ENCODE measurements around the gene INSL4. TPM values are rescaled to one million over a fixed set of nuclear protein-coding genes. Genes with fewer than 3 reads are reported as not detected.

The INSL4 gene
- 0.24 TPM in 1 of 2 replicates, not detected in the other for total RNA-seq (2013; cell fraction: nucleolus; rRNA removed)
- total RNA-seq (2014; rRNA removed) (not detected in 2 replicates), total RNA-seq (2014; rRNA removed; fragmentation: Illumina TruSeq; extraction: Trizol) (not detected in 2 replicates), total RNA-seq (2021) (not detected in 2 replicates), polyA plus RNA-seq (2011; rRNA removed) (not detected in 2 replicates), polyA plus RNA-seq (2014; fragmentation: Illumina TruSeq; extraction: Trizol) (0.03 TPM in 1 of 2 replicates, not detected in the other), polyA plus RNA-seq (2014; fragmentation: Nextera tagmentation; extraction: Ambion mirVana) (not detected), polyA plus RNA-seq (2014; rRNA removed) (not detected in 2 replicates), polyA plus RNA-seq (2016; fragmentation: Nextera tagmentation; extraction: Ambion mirVana) (not detected), polyA minus RNA-seq (2011; rRNA and poly(A)+ RNA removed) (not detected in 2 replicates), Bru-seq, nascent RNA (not detected), BruChase-seq, experiment 1, labeled RNA remaining after a 6-hour chase (percentile 28 among the genes with signal in this experiment), BruChase-seq, experiment 2, labeled RNA remaining after a 2-hour chase (percentile 22 among the genes with signal in this experiment)
- not detected for polyA plus RNA-seq (2011; ENCODE audit: low read depth)
- polyA plus RNA-seq (2011; cell fraction: cytosol; rRNA removed) = not detected in 2 replicates
- not detected in 2 replicates for polyA plus RNA-seq (2011; cell fraction: nucleus; rRNA removed)
- not detected in 2 replicates for polyA plus RNA-seq (2012)
- polyA minus RNA-seq (2011; cell fraction: cytosol; rRNA and poly(A)+ RNA removed) = not detected in 2 replicates
- not detected in 2 replicates for polyA minus RNA-seq (2011; cell fraction: nucleus; rRNA and poly(A)+ RNA removed)
- long read RNA-seq, experiment 1 = 0 reads
- long read RNA-seq, experiment 2 = 0 reads

DNA sequence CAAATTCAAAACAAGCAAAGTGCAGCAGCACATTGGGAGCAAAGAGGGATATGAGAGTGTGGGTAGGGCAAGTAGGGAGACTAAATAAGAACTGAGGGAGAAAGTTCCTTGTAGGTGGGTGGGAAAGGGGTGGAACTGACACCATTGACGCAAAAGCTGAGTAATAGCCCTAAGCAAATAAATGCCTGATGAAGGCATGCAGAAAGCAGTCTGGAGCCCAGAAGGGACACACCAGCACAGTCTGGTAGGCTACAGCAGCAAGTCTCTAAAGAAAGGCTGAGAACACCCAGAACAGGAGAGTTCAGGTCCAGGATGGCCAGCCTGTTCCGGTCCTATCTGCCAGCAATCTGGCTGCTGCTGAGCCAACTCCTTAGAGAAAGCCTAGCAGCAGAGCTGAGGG lies at the start of gene INSL4:
Gene INSL4, plus strand, starts transcription at position 208 of the 400 bp plus-strand sequence. Its CDS starts 105 bp downstream, at position 313.
- BruUV-seq (replicated peaks) = no TSS peak
- H3K36me3 ChIP-seq (ENCODE audit: control insufficient read depth in 2 of 2, insufficient read depth in 2 of 2, low read length in 1 of 2) = no peaks in the 10 kb centered on the region
- no peaks in the 10 kb centered on the region for H3K27me3 ChIP-seq (replicated peaks in 1 of 2; ENCODE audit: control insufficient read depth in 2 of 2, insufficient read depth in 2 of 2, low read length in 1 of 2)
- POLR2A ChIA-PET = no interaction called here
- SMC1A ChIA-PET (ENCODE audit: uncharacterized antibody, unreplicated experiment) = no interaction called here
- H2AFZ ChIP-seq (ENCODE audit: control insufficient read depth, low read depth, low read length) = no peak within 1 kb of the TSS
- FAIRE-seq = no peak
- DNase-seq (ENCODE audit: low read depth, low spot score) = no peak
- ATAC-seq = no peak
- RAD21 ChIA-PET (ENCODE audit: unreplicated experiment) = no interaction called here
- H3K27ac ChIP-seq (ENCODE audit: control insufficient read depth, insufficient read depth) = no peak within 1 kb of the TSS
- H3K9ac ChIP-seq (ENCODE audit: control insufficient read depth, insufficient read depth, low read length) = no peak within 1 kb of the TSS
- H3K9me3 ChIP-seq (replicated peaks; ENCODE audit: control insufficient read depth, insufficient read depth, low read length) = no peaks in the 10 kb centered on the region
- no peak within 1 kb of the TSS for H3K4me2 ChIP-seq (ENCODE audit: control insufficient read depth, insufficient read depth)
- no peak within 1 kb of the TSS for H3K4me3 ChIP-seq
- H3K4me1 ChIP-seq (ENCODE audit: control insufficient read depth, insufficient read depth, low read length) = no peaks in the 10 kb centered on the region
- H3K79me2 ChIP-seq (ENCODE audit: control insufficient read depth, insufficient read depth, low read length) = no peaks in the 10 kb centered on the region
- CTCF ChIA-PET = no interaction called here
- 100% methylated on average over 2 of the region's 2 CpGs for WGBS (ENCODE audit: insufficient coverage, insufficient replicate concordance, low lambda C conversion rate, missing lambda C conversion rate)
- in situ Hi-C loops (cut with MboI) (no loop called here), intact Hi-C loops (cut with micrococcal nuclease; ENCODE audit: unreplicated experiment) (no loop called here)
- H4K20me1 ChIP-seq (ENCODE audit: control insufficient read depth, insufficient read depth) = no peaks in the 10 kb centered on the region
- TF ChIP-seq JUNB (IDR thresholded peaks at IDR 0.05) (no peak), NRF1 (conservative IDR thresholded peaks at IDR 0.05; ENCODE audit: low read depth, low read length) (no peak), RAD51 (IDR thresholded peaks at IDR 0.05) (no peak), MAX (IDR thresholded peaks at IDR 0.05; ENCODE audit: low read depth, low read length) (no peak), ZNF217 (IDR thresholded peaks at IDR 0.05) (no peak), HSF1 (IDR thresholded peaks at IDR 0.05; ENCODE audit: low read depth, low read length) (no peak), EP300 (IDR thresholded peaks at IDR 0.05; ENCODE audit: borderline replicate concordance in 1 of 2, control insufficient read depth in 1 of 2, low read depth in 2 of 2, low read length in 2 of 2) (no peak), ZNF687 (IDR thresholded peaks at IDR 0.05) (no peak), MYC (IDR thresholded peaks at IDR 0.05; ENCODE audit: insufficient read depth, insufficient read length, insufficient replicate concordance, low read length, severe bottlenecking) (no peak), SREBF1 (IDR thresholded peaks at IDR 0.05; ENCODE audit: low read length) (no peak), TCF12 (IDR thresholded peaks at IDR 0.05; ENCODE audit: low read depth, low read length) (no peak)
- TF ChIP-seq, protein P1, sequence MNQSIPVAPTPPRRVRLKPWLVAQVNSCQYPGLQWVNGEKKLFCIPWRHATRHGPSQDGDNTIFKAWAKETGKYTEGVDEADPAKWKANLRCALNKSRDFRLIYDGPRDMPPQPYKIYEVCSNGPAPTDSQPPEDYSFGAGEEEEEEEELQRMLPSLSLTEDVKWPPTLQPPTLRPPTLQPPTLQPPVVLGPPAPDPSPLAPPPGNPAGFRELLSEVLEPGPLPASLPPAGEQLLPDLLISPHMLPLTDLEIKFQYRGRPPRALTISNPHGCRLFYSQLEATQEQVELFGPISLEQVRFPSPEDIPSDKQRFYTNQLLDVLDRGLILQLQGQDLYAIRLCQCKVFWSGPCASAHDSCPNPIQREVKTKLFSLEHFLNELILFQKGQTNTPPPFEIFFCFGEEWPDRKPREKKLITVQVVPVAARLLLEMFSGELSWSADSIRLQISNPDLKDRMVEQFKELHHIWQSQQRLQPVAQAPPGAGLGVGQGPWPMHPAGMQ (IDR thresholded peaks at IDR 0.05; ENCODE audit: borderline replicate concordance) = no peak
